Mammary epithelial cell (primary cell): ENCODE results near the gene CT45A9.

Experiments
- EZH2 ChIP-seq: IDR thresholded peaks from 2 replicates; pipeline ENCODE4 v1.6.1; 2012; ENCODE audit warnings: low read length, inconsistent platforms, borderline replicate concordance
- TF ChIP-seq, protein P1 (sequence below), 2 donors: IDR thresholded peaks in 1 of 2; conservative IDR thresholded peaks in 1 of 2; 2 replicates each; pipeline ENCODE4 v1.5.1; 2011 to 2012; ENCODE audit warnings: inconsistent platforms in 2 of 2, low read length in 2 of 2, mild to moderate bottlenecking in 2 of 2, control low read depth in 1 of 2, low read depth in 1 of 2; ENCODE audit not compliant: insufficient read depth in 1 of 2; ENCODE audit errors: extremely low read depth in 1 of 2

GRCh38 chrX:135914404-135914803 lies 42.8 kb upstream of the CT45A9 start:
- no peak for TF ChIP-seq EZH2
- TF ChIP-seq, protein P1, sequence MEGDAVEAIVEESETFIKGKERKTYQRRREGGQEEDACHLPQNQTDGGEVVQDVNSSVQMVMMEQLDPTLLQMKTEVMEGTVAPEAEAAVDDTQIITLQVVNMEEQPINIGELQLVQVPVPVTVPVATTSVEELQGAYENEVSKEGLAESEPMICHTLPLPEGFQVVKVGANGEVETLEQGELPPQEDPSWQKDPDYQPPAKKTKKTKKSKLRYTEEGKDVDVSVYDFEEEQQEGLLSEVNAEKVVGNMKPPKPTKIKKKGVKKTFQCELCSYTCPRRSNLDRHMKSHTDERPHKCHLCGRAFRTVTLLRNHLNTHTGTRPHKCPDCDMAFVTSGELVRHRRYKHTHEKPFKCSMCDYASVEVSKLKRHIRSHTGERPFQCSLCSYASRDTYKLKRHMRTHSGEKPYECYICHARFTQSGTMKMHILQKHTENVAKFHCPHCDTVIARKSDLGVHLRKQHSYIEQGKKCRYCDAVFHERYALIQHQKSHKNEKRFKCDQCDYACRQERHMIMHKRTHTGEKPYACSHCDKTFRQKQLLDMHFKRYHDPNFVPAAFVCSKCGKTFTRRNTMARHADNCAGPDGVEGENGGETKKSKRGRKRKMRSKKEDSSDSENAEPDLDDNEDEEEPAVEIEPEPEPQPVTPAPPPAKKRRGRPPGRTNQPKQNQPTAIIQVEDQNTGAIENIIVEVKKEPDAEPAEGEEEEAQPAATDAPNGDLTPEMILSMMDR (conservative IDR thresholded peaks at IDR 0.05 in 1 of 2, IDR thresholded peaks at IDR 0.05 in 1 of 2; ENCODE audit: extremely low read depth in 1 of 2, insufficient read depth in 1 of 2, low read depth in 1 of 2, low read length in 2 of 2), result no peak
